GM23338 (cell line): ENCODE measurements around the gene MBNL3.

ENCODE experiments used
- CREB1 ChIP-seq: fragments of 250-450 bp; sonication (Bioruptor Pico); IDR thresholded peaks from 2 replicates; pipeline ENCODE4 v1.5.0; 2020; ENCODE audit warnings: low read depth, mild to moderate bottlenecking, moderate library complexity
- CTCF ChIP-seq, 2 experiments: fragments of 200-600 bp in 1 of 2; sonication (generic) in 1 of 2; conservative IDR thresholded peaks; 2 replicates each; pipeline versions ENCODE4 v1.5.1 to v1.6.1; 2016 to 2017; ENCODE audit warnings: antibody characterized with exemption in 2 of 2, low read depth in 2 of 2, mild to moderate bottlenecking in 2 of 2, moderate library complexity in 1 of 2
- ETS1 ChIP-seq: IDR thresholded peaks from 2 replicates; pipeline ENCODE4 v1.6.1; 2016; ENCODE audit warnings: antibody characterized with exemption
- EZH2 ChIP-seq: fragments of 200-600 bp; sonication (generic); IDR thresholded peaks from one replicate; pipeline ENCODE4 v1.8.0; 2017; ENCODE audit warnings: antibody characterized with exemption, mild to moderate bottlenecking, low read depth; ENCODE audit not compliant: unreplicated experiment
- EZH2phosphoT487 ChIP-seq: fragments of 200-600 bp; sonication (generic); IDR thresholded peaks from one replicate; pipeline ENCODE4 v1.8.1; 2018; ENCODE audit warnings: antibody characterized with exemption; ENCODE audit not compliant: unreplicated experiment
- JUNB ChIP-seq: IDR thresholded peaks from one replicate; pipeline ENCODE4 v1.6.1; 2016; ENCODE audit warnings: antibody characterized with exemption; ENCODE audit not compliant: unreplicated experiment
- NANOG ChIP-seq: IDR thresholded peaks from 2 replicates; pipeline ENCODE4 v1.6.1; 2016; ENCODE audit warnings: antibody characterized with exemption, borderline replicate concordance
- POLR2AphosphoS5 ChIP-seq: IDR thresholded peaks from 2 replicates; pipeline ENCODE4 v1.6.1; 2016; ENCODE audit warnings: antibody characterized with exemption, low read depth
- REST ChIP-seq: IDR thresholded peaks from one replicate; pipeline ENCODE4 v1.6.1; 2018; ENCODE audit warnings: antibody characterized with exemption; ENCODE audit not compliant: unreplicated experiment
- STAT1 ChIP-seq: IDR thresholded peaks from one replicate; pipeline ENCODE4 v1.6.1; 2016; ENCODE audit warnings: antibody characterized with exemption; ENCODE audit not compliant: unreplicated experiment
- ZNF114 ChIP-seq: fragments of 250-450 bp; sonication (Bioruptor Pico); IDR thresholded peaks from 2 replicates; pipeline ENCODE4 v1.5.0; 2020; ENCODE audit warnings: mild to moderate bottlenecking, moderate library complexity
- ZNF331 ChIP-seq: fragments of 250-450 bp; sonication (Bioruptor Pico); IDR thresholded peaks from 2 replicates; pipeline ENCODE4 v1.5.0; 2020; ENCODE audit warnings: low read depth, mild to moderate bottlenecking, moderate library complexity

GRCh38 chrX:132483488-132483887 lies 5.3 kb downstream of the MBNL3 start:
- TF ChIP-seq CTCF (conservative IDR thresholded peaks at IDR 0.05; ENCODE audit: low read depth in 2 of 2) (no peak), POLR2AphosphoS5 (no peak), EZH2 (no peak), ETS1 (no peak), JUNB (no peak), NANOG (no peak), STAT1 (no peak), REST (no peak), EZH2phosphoT487 (no peak), CREB1 (no peak), ZNF114 (CRISPR knock-in tag) (no peak), ZNF331 (CRISPR knock-in tag) (no peak)
